ENCODE data around the gene HMGN4. TPM values are rescaled to one million over a fixed set of nuclear protein-coding genes. Genes with fewer than 3 reads are reported as not detected.

Gene HMGN4
- total RNA-seq, 1 donor from 2014 or later, result 27.2 TPM

- Mint-ChIP-seq H3K27me3 (ENCODE audit: unreplicated experiment) (no peaks in the 10 kb centered on the region), H3K36me3 (ENCODE audit: low read depth, unreplicated experiment) (peaks cover 10% of the 10 kb centered on the region), H3K4me3 (ENCODE audit: unreplicated experiment) (peak overlapping the region; percentile 37), H3K9me3 (ENCODE audit: unreplicated experiment) (no peaks in the 10 kb centered on the region), H3K4me1 (ENCODE audit: unreplicated experiment) (peaks cover 5% of the 10 kb centered on the region), H3K27ac (ENCODE audit: unreplicated experiment) (no peak overlapping the region)
- no peak for DNase-seq (ENCODE audit: low spot score)
- no peak for TF ChIP-seq CTCF (IDR thresholded peaks at IDR 0.05; ENCODE audit: unreplicated experiment)
These were observed 56.8 kb downstream of the HMGN4 start for GRCh38 chr6:26594730-26595632.

GRCh38 chr6:26595669-26596269, 57.6 kb downstream of the HMGN4 start:
- Mint-ChIP-seq H3K36me3 (ENCODE audit: low read depth, unreplicated experiment) (peaks cover 10% of the 10 kb centered on the region), H3K4me3 (ENCODE audit: unreplicated experiment) (no peak overlapping the region), H3K27me3 (ENCODE audit: unreplicated experiment) (no peaks in the 10 kb centered on the region), H3K27ac (ENCODE audit: unreplicated experiment) (no peak overlapping the region), H3K4me1 (ENCODE audit: unreplicated experiment) (peaks cover 5% of the 10 kb centered on the region), H3K9me3 (ENCODE audit: unreplicated experiment) (no peaks in the 10 kb centered on the region)
- peak; percentile 99 for TF ChIP-seq CTCF (IDR thresholded peaks at IDR 0.05; ENCODE audit: unreplicated experiment)
- peak; percentile 97 for DNase-seq (ENCODE audit: low spot score)

Other genes with a start within 250 kb of the HMGN4 start
- 8.2 TPM for gene BTN3A2, start 173.2 kb upstream of the HMGN4 start, total RNA-seq (ENCODE audit: unreplicated experiment)
- 19.3 TPM for gene BTN2A2, start 155.3 kb upstream of the HMGN4 start, total RNA-seq (ENCODE audit: unreplicated experiment)
- 7.1 TPM for gene BTN3A1, start 136.1 kb upstream of the HMGN4 start, total RNA-seq (ENCODE audit: unreplicated experiment)
- 3.1 TPM for gene BTN3A3, start 97.9 kb upstream of the HMGN4 start, total RNA-seq (ENCODE audit: unreplicated experiment)
- gene BTN2A1, start 80.4 kb upstream of the HMGN4 start, total RNA-seq (ENCODE audit: unreplicated experiment), result 28.7 TPM
- gene BTN1A1, start 38.1 kb upstream of the HMGN4 start, total RNA-seq (ENCODE audit: unreplicated experiment), result 1.4 TPM
- gene ABT1, start 58.6 kb downstream of the HMGN4 start, total RNA-seq (ENCODE audit: unreplicated experiment), result 20.4 TPM
- gene ZNF322, start 121.4 kb downstream of the HMGN4 start, total RNA-seq (ENCODE audit: unreplicated experiment), result 35.0 TPM

Data from endothelial cell (in vitro differentiated cells).